Pancreas (tissue), 10 donors: ENCODE results near the gene CTNNA2. TPM values are rescaled to one million over a fixed set of nuclear protein-coding genes. Genes with fewer than 3 reads are reported as not detected.

Experiments
- ATAC-seq, 4 donors: fragments of 200-7000 bp; cut with Tn5 transposase; one replicate each; pipeline versions ENCODE4 v1.8.0 to v1.9.1; 2020; ENCODE audit warnings: mild to moderate bottlenecking in 4 of 4, moderate library complexity in 4 of 4
- DNase-seq, 6 donors: peaks; one replicate each; pipeline ENCODE4 v3.0.0-alpha.2; 2020
- FAIRE-seq: peaks from 2 replicates; lab custom pipeline; 2012; peaks lifted over from hg19 to GRCh38; lab: Jason Lieb, UNC
- H3K27ac ChIP-seq, 4 donors: fragments of 200-600 bp; sonication (generic); 1 replicate in 3 of 4; 2 replicates in 1 of 4; pipeline versions ENCODE4 v1.5.0 to v1.8.0; 2020
- H3K27me3 ChIP-seq, 4 donors: fragments of 200-600 bp; one replicate each; pipeline ENCODE4 v1.8.0; 2021
- H3K36me3 ChIP-seq, 3 donors: fragments of 200-600 bp; sonication (generic) in 1 of 3; one replicate each; pipeline versions ENCODE4 v1.5.0 to v1.8.0; 2020 to 2021
- H3K4me1 ChIP-seq, 3 donors: fragments of 200-600 bp; one replicate each; pipeline ENCODE4 v1.8.0; 2021
- H3K4me3 ChIP-seq, 4 donors: fragments of 200-600 bp; sonication (generic) in 2 of 4; one replicate each; pipeline versions ENCODE4 v1.5.0 to v1.8.0; 2020 to 2021
- H3K9me3 ChIP-seq, 4 donors: fragments of 200-600 bp; one replicate each; pipeline ENCODE4 v1.8.0; 2021
- CTCF ChIP-seq, 4 donors: fragments of 200-600 bp; sonication (generic) in 3 of 4; IDR thresholded peaks; one replicate each; pipeline versions ENCODE4 v1.5.0 to v1.8.0; 2021; ENCODE audit warnings: antibody characterized with exemption in 4 of 4
- WGBS, 2 donors: extraction: QIAGEN DNeasy Blood & Tissue Kit; methylation state at CpG; one replicate each; pipeline ENCODE4 v1.1.7; 2013; 5-methylcytosine and 5-hydroxymethylcytosine counted together
- intact Hi-C, 3 donors: fragments of 100-400 bp; cut with DNase I; formaldehyde crosslinking; loops; one replicate each; pipeline versions ENCODE4 v1.11.1 to v1.14.2; 2022
- polyA plus RNA-seq, 2 donors: library from polyadenylated mRNA; stranded (reverse); fragments of 200-250 nt; gene quantifications; one replicate each; pipeline ENCODE4 v1.2.3, GENCODE V29; 2013
- total RNA-seq, 6 donors: library from RNA; stranded (reverse); fragmentation: NEBNext Ultra II Directional in 4 of 6; extraction: Animal tissue kit (Norgen Biotek cat#: 25700) in 4 of 6; gene quantifications; one replicate each; pipeline versions ENCODE4 v1.2.1 to v1.2.4, GENCODE V29; 2021 to 2023
- donor health status: healthy with polysubstance abuse.
- donor health status: DM: no; HTN: no; CAD: no; lungs with moderate emphysema.
- donor health status: DM: no; HTN: no; CAD: no.
- donor health status: control.
- donor health status: control.
- donor health status: Bipolar disorder and iron deficiency.
- donor health status: DM: yes; HTN: yes; CAD: no.
- donor health status: DM: no; HTN: no; CAD: no.
- donor health status: DM: no; HTN: no; CAD: no.
- donor health status: DM: yes; HTN: yes; CAD: no.

CTNNA2 gene
- total and polyA plus RNA-seq, 8 donors, result 0.25 to 12.1 (median 2.1) TPM

GRCh38 chr2:79901161-79901560 is 388.3 kb downstream of the CTNNA2 start:
- FAIRE-seq (no peak), DNase-seq (no peak), ATAC-seq (no peak)
- H3K4me3 ChIP-seq, result no peak overlapping the region
- H3K9me3 ChIP-seq, result no peaks in the 10 kb centered on the region
- no peak overlapping the region for H3K27ac ChIP-seq
- no peak for TF ChIP-seq CTCF (IDR thresholded peaks at IDR 0.05)
- intact Hi-C loops, result no loop called here
- H3K27me3 ChIP-seq, result no peaks in the 10 kb centered on the region
- H3K4me1 ChIP-seq, result no peaks in the 10 kb centered on the region
- no peaks in the 10 kb centered on the region for H3K36me3 ChIP-seq

GRCh38 chr2:79903222-79904000 is 390.6 kb downstream of the CTNNA2 start:
- Histone ChIP-seq H3K4me1 (no peaks in the 10 kb centered on the region), H3K27me3 (no peaks in the 10 kb centered on the region), H3K36me3 (no peaks in the 10 kb centered on the region), H3K27ac (no peak overlapping the region), H3K4me3 (no peak overlapping the region), H3K9me3 (no peaks in the 10 kb centered on the region)
- intact Hi-C loops, result no loop called here
- no peak for TF ChIP-seq CTCF (IDR thresholded peaks at IDR 0.05)
- 77 to 81% methylated on average over 5 of the region's 5 CpGs for WGBS, 2 donors
- ATAC-seq (no peak), FAIRE-seq (no peak), DNase-seq (no peak)

GRCh38 chr2:79906139-79906890 is 393.5 kb downstream of the CTNNA2 start:
- 76 to 87% methylated on average over 10 of the region's 10 CpGs for WGBS, 2 donors
- Histone ChIP-seq H3K27ac (no peak overlapping the region), H3K9me3 (no peaks in the 10 kb centered on the region), H3K4me3 (no peak overlapping the region), H3K36me3 (no peaks in the 10 kb centered on the region), H3K4me1 (no peaks in the 10 kb centered on the region), H3K27me3 (no peaks in the 10 kb centered on the region)
- intact Hi-C loops, result no loop called here
- no peak for DNase-seq
- no peak for ATAC-seq
- FAIRE-seq, result no peak
- TF ChIP-seq CTCF (IDR thresholded peaks at IDR 0.05), result no peak

GRCh38 chr2:79909521-79909920 is 396.7 kb downstream of the CTNNA2 start:
- no peaks in the 10 kb centered on the region for H3K9me3 ChIP-seq
- DNase-seq (no peak), FAIRE-seq (no peak), ATAC-seq (no peak)
- no peaks in the 10 kb centered on the region for H3K36me3 ChIP-seq
- WGBS, 2 donors, result 87 to 94% methylated on average over 22 of the region's 22 CpGs
- intact Hi-C loops, result no loop called here
- no peaks in the 10 kb centered on the region for H3K4me1 ChIP-seq
- H3K27me3 ChIP-seq, result no peaks in the 10 kb centered on the region
- TF ChIP-seq CTCF (IDR thresholded peaks at IDR 0.05), result no peak
- H3K27ac ChIP-seq, result no peak overlapping the region
- H3K4me3 ChIP-seq, result no peak overlapping the region

GRCh38 chr2:79910643-79911042 is 397.8 kb downstream of the CTNNA2 start:
- no peak for TF ChIP-seq CTCF (IDR thresholded peaks at IDR 0.05)
- Histone ChIP-seq H3K27me3 (no peaks in the 10 kb centered on the region), H3K27ac (no peak overlapping the region), H3K9me3 (no peaks in the 10 kb centered on the region), H3K4me3 (no peak overlapping the region), H3K36me3 (no peaks in the 10 kb centered on the region), H3K4me1 (no peaks in the 10 kb centered on the region)
- intact Hi-C loops, result no loop called here
- 0 to 16% methylated on average over 1 of the region's 1 CpG for WGBS, 2 donors
- ATAC-seq (no peak), FAIRE-seq (no peak), DNase-seq (no peak)
